ENCODE data around the gene ZEB1. TPM values are rescaled to one million over a fixed set of nuclear protein-coding genes. Genes with fewer than 3 reads are reported as not detected.

ZEB1 gene
- total RNA-seq, 1 experiment from 2014 or later: 10.3 TPM

- DNase-seq: no peak
- H3K36me3 Mint-ChIP-seq (ENCODE audit: insufficient read depth, unreplicated experiment): no peaks in the 10 kb centered on the region
- H3K27ac Mint-ChIP-seq (ENCODE audit: unreplicated experiment): no peak overlapping the region
- no peak overlapping the region for H3K4me3 Mint-ChIP-seq (ENCODE audit: low read depth, unreplicated experiment)
- no peaks in the 10 kb centered on the region for H3K4me1 Mint-ChIP-seq (ENCODE audit: low read depth, unreplicated experiment)
- intact Hi-C loops (cut with micrococcal nuclease; ENCODE audit: unreplicated experiment): no loop called here
- TF ChIP-seq CTCF (IDR thresholded peaks at IDR 0.05; ENCODE audit: unreplicated experiment): no peak
- no peaks in the 10 kb centered on the region for H3K9me3 Mint-ChIP-seq (ENCODE audit: low read depth, unreplicated experiment)
- CTCF ChIA-PET: no interaction called here
- BruUV-seq (replicated peaks): no TSS peak
- no peaks in the 10 kb centered on the region for H3K27me3 Mint-ChIP-seq (ENCODE audit: unreplicated experiment)
Measured at GRCh38 chr10:31288962-31289361, 30.1 kb upstream of the ZEB1 start.

- no peak for DNase-seq
- Mint-ChIP-seq H3K9me3 (ENCODE audit: low read depth, unreplicated experiment) (no peaks in the 10 kb centered on the region), H3K27ac (ENCODE audit: unreplicated experiment) (no peak overlapping the region), H3K27me3 (ENCODE audit: unreplicated experiment) (no peaks in the 10 kb centered on the region), H3K4me1 (ENCODE audit: low read depth, unreplicated experiment) (no peaks in the 10 kb centered on the region), H3K4me3 (ENCODE audit: low read depth, unreplicated experiment) (no peak overlapping the region), H3K36me3 (ENCODE audit: insufficient read depth, unreplicated experiment) (no peaks in the 10 kb centered on the region)
- CTCF ChIA-PET: interaction anchor here (0.7 kb wide), 1 partner anchor 30 kb away, joined by 4 read pairs; no protein-coding TSS in a partner anchor
- BruUV-seq (replicated peaks): no TSS peak
- intact Hi-C loops (cut with micrococcal nuclease; ENCODE audit: unreplicated experiment): loop anchor here (10.0 kb wide), 1 partner anchor 56 kb away; no protein-coding TSS in a partner anchor
- no peak for TF ChIP-seq CTCF (IDR thresholded peaks at IDR 0.05; ENCODE audit: unreplicated experiment)
Measured at GRCh38 chr10:31290386-31290785, 28.6 kb upstream of the ZEB1 start.

- no peak for DNase-seq
- H3K4me3 Mint-ChIP-seq (ENCODE audit: low read depth, unreplicated experiment): no peak overlapping the region
- intact Hi-C loops (cut with micrococcal nuclease; ENCODE audit: unreplicated experiment): loop anchor here (10.0 kb wide), 1 partner anchor 56 kb away; no protein-coding TSS in a partner anchor
- H3K9me3 Mint-ChIP-seq (ENCODE audit: low read depth, unreplicated experiment): no peaks in the 10 kb centered on the region
- CTCF ChIA-PET: no interaction called here
- H3K27ac Mint-ChIP-seq (ENCODE audit: unreplicated experiment): no peak overlapping the region
- no peaks in the 10 kb centered on the region for H3K27me3 Mint-ChIP-seq (ENCODE audit: unreplicated experiment)
- H3K36me3 Mint-ChIP-seq (ENCODE audit: insufficient read depth, unreplicated experiment): no peaks in the 10 kb centered on the region
- no peak for TF ChIP-seq CTCF (IDR thresholded peaks at IDR 0.05; ENCODE audit: unreplicated experiment)
- H3K4me1 Mint-ChIP-seq (ENCODE audit: low read depth, unreplicated experiment): no peaks in the 10 kb centered on the region
- BruUV-seq (replicated peaks): no TSS peak
Measured at GRCh38 chr10:31291123-31291522, 27.9 kb upstream of the ZEB1 start.

- TF ChIP-seq CTCF (IDR thresholded peaks at IDR 0.05; ENCODE audit: unreplicated experiment): no peak
- H3K36me3 Mint-ChIP-seq (ENCODE audit: insufficient read depth, unreplicated experiment): no peaks in the 10 kb centered on the region
Measured at GRCh38 chr10:31294558-31294957, 24.5 kb upstream of the ZEB1 start.

More at GRCh38 chr10:31294558-31294957, 24.5 kb upstream of the ZEB1 start:
- Mint-ChIP-seq H3K27ac (ENCODE audit: unreplicated experiment) (no peak overlapping the region), H3K4me3 (ENCODE audit: low read depth, unreplicated experiment) (no peak overlapping the region), H3K27me3 (ENCODE audit: unreplicated experiment) (no peaks in the 10 kb centered on the region), H3K4me1 (ENCODE audit: low read depth, unreplicated experiment) (no peaks in the 10 kb centered on the region), H3K9me3 (ENCODE audit: low read depth, unreplicated experiment) (no peaks in the 10 kb centered on the region)
- no peak for DNase-seq
- intact Hi-C loops (cut with micrococcal nuclease; ENCODE audit: unreplicated experiment): loop anchor here (10.0 kb wide), 1 partner anchor 60 kb away; no protein-coding TSS in a partner anchor
- CTCF ChIA-PET: no interaction called here
- no TSS peak for BruUV-seq (replicated peaks)

Measured in Calu3 (cell line).